CD4-positive, alpha-beta T cell treated with Interleukin-6 for 4 hours (primary cell): Measurements from ENCODE around the gene PKM.
A peak's percentile ranks its signal among the peaks of the same experiment; 100 is the strongest.
"Not testable (repeated sequence)": the region's sequence is repeated elsewhere in the genome, so short reads cannot be mapped to it uniquely, and the experiment has no call there.

Experiments used
- DNase-seq: peaks from one replicate; pipeline ENCODE4 v3.0.0-alpha.2; 2020; ENCODE audit warnings: mixed read lengths

PKM gene

DNA sequence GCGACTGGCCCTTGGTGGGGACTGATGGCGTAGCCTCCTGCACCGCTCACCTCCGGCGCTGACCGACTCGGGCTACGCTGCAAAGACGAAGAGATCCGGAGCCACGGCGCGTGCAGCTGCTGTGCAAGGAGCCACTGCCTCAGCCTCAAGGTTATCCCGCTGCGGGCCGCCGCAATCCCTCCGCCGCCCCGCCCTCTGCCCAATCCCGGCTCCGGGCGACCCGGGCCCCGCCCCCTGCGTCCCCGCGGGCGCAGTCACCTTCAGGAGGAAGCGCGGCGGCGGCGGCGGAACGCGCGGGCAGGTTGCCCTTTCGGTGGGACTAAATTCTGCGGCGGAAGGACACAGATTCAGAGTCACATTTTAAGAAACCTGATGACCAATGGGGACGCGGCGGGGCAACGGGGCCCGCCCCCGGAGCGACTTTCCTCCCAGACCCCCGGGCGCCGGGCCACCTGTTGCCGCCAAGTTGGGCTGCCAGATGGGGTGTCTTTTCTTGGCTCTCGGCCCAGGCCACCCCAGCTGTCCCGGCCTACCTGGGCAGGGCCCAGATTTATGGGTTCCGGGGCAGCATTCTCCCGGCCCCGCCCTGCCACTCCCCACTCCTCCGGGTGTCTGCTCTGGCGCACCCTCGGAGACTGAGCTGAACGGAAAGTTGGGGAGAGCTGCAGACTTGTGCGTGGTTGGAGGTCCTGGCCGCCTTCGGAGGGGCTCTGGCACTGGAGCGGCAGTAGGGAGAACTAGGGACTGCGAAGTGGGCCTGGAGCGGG is at the start of gene PKM:
Gene PKM (minus strand): TSS at position 125 of the 767 bp plus-strand sequence. CDS start 12,093 bp downstream, outside the sequence.
- DNase-seq, result peak; percentile 98

DNA sequence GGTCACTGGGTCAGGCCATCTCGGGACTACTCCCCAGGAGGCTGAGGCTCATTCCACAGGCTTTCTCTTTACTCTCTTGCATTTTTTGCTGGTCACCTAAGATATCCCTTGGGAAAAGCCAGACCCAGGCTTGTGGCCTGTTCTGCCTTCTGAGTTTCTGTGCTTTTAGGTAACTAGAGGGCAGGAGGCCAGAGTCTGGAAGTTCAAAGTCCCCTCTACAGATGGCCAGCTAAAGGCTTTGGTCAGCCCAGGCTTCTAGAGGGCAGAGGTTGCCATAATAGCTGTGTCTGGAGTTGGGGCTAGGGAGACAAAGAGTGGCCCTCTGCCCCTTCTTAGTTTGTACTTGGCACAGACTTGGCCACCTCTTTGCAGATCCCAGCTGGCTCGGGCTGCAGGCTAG is 49.8 kb upstream of the PKM start:
- no peak for DNase-seq

DNA sequence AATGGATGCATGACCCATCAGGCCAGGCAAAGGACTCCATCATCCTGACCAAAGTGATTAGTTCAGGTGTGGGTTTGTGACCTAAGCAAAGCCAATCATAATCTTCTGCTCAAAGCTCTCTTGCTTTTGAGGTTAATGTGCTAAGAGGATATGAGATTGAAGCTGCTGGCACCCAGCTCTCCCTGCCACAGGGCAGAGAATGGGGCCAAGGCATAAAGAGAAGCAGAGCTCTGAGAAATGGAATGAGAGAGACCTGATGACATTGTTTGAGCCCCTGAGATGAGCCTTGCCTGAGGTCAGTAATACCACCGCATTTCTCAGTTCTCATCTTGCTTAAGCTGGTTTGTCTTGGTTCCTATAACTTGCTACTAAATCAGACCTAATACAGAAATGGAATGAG is 47.7 kb upstream of the PKM start:
- DNase-seq, result no peak

DNA sequence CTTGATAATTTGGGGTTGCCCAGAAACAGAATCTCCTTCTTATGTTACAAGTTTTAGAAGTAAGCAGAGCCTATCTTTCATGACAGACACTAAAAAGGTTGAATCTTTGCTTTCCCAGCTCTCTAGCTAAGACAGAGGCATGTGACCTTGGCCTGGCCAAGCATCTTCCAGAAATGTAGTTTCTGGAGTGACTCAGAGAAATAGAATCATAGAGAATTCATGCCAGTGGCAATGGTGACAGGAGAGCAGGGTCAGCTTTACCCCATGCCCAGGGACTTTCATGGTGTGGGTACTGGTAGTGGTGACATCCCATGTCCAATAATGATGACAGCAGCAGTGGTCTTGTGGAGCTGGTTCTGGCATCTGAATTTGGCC is 45.3 kb upstream of the PKM start:
- no peak for DNase-seq

DNA sequence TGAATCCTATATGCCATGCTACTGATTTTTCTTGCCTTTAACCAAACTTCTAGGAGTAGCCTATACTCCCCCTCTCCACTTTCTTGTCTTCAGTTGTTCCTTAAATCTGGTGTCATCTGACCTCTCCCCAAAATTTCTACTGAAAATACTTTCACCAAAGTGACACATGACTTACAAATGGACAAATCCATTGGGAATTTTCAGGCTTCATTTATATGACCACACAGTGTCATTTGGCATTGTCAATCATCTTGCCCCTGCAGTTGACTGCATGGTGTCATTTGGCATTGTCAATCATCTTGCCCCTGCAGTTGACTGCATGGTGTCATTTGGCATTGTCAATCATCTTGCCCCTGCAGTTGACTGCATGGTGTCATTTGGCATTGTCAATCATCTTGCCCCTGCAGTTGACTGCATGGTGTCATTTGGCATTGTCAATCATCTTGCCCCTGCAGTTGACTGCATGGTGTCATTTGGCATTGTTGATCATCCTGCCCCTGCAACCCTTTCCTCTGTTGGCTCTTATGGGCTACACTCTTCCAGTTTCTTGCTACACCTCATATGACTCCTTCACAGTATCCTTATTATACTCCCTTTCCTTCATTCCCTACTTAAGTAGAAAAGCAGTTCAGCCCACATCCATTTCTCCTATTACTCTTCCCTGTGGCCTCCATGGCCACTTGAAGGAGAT is 44.8 kb upstream of the PKM start:
- not testable (repeated sequence) for DNase-seq

DNA sequence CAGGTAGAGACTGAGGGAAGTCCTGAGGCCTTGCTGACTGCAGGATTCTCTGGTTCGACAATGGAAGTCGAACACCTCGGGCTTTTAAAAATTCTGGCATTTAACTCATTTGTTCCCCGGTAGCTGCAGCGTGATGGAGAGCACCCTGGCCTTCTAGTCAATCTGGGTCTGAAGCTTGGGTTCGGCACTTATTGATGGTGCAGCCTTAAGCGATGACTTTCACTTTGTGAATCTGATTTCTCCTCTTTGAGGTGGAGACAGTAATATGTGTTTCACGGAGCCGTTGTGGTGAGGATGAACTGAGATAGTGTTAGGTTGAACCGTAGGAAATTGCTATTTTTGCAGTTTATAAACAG is 42.0 kb upstream of the PKM start:
- no peak for DNase-seq

DNA sequence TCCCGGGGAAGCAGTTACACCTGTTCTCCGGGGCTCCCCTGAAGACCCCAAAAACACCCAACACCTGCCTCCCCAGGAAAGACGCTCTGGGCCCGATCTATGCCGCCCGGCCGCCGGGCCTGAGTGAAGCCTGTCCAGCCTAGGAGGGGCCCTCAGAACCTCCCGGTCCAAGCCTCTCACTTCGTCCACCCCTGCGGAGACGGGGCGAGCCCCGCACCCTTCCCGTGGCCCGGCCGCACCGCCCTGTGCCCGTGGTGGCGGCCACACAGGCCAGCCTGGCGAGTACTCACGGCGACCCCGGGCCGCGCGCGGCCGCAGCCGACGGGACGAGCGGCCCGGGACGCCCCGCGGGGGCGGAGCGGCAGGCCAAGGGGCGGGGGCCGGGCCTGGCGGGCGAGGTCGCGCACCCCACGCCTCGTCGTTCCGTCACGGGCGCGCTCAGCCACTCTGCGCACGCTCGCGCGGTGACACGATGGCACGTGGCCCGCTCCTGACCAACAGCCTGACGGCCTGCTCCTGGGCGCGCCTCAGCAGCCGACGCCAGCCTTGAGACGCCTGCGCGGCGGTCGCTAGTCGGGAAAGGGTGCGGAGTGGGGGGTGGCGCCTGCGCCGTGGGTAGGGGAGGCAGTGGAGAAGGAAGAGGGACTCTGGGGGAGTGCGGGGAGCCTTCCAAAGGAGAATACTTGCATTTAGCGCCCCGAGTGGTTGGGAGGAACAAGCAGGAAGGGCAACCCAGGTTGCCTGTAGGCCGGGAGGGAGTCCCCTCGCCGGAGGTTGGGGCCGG is 41.4 kb upstream of the PKM start, which contains the start of gene PARP6:
Gene PARP6 (minus strand): TSS at position 342 of the 784 bp plus-strand sequence. CDS start 5,077 bp downstream, outside the sequence.
- peak; percentile 99 for DNase-seq

GRCh38 chr15:72271895-72272212 is 40.9 kb upstream of the PKM start:
- no peak for DNase-seq

DNA sequence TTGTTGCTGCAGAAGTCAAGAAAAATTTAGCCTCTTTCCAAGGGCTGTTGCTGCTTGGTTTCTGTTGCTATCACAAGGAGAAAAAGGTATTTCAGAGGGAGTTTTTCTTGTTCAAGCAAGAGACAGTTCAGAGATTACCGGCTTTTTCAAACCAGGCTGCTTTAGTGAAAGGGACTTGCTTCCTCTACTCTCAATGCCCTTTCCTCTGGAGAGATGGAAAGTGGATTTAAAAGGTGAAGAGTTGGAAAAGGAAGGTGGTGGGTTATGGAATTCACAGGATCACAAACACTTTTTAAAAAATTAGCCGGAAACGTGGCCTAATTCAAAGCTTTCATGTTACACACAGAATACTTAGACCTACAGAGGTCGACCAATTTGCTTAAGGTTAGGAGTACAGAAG is 40.2 kb upstream of the PKM start:
- DNase-seq, result no peak

DNA sequence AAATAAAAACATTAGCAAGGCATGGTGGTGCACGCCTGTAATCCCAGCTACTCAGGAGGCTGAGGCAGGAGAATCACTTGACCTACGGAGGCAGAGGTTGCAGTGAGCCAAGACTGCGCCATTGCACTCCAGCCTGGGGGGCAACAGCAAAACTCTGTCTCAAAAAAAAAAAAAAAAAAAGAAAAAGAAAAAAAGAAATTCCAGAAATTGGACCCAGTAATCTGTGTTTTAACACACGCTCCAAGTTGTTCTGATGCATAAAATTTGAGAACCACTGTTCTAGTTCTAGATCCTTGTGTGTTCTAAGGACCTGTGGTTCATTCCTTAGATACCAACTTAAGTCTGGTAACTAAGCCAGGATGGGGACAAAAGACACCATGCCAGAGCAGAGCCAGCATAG is 38.7 kb upstream of the PKM start:
- DNase-seq, result no peak

- no peak for DNase-seq
Observed at GRCh38 chr15:72265031-72265430, 34.0 kb upstream of the PKM start.

GRCh38 chr15:72252663-72253299 is 21.8 kb upstream of the PKM start:
- DNase-seq, result no peak

DNA sequence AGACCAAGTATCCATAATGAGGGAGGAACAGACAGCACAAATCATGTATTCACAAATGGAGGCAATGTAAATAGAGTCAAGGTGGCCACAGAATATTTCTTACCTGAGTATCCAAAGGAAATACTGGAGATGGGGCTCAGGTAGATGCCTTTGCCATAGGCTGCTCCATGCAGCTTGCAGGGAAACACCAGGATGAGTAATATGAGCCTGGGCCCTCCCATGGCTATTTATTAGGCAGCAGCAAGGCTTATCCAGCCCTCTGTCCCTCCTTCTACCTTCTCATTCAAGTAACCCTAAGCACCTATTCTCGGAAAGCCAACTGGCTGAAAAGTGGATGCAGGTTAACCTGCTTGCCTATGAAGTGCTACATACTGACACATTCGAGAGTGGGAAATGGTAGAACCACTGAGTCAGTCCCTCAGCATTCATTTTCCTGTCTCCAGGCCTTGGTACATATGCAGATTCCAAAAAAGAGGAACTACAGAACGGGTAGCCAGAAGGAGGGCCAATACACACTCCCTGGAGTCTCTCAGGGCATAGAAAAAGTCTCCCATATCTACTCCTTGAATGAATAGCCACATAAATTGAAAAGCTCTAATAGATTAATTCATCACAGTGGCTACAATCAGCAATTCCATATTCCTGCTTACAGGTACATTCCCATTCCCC is 18.3 kb upstream of the PKM start:
- no peak for DNase-seq

DNA sequence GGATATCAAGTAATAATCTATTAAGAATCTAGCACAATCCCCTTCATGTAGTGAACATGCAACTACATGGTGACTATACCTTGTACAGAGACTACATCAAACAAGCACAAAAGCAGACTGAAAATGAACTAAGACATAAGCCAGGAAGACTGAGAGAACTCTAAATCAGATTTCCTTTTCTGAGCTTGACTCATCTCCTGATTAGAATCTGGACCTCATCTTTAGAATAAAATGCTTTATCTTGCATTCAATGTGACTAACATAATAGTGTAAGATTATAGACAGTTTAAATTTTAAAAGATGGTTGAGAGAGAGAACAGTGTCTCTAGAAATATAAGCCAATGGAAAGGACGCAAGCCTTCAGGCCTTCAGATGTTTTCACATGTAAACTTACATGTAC is 17.5 kb upstream of the PKM start:
- no peak for DNase-seq

GRCh38 chr15:72242775-72243370 is 11.9 kb upstream of the PKM start:
- DNase-seq, result no peak

DNA sequence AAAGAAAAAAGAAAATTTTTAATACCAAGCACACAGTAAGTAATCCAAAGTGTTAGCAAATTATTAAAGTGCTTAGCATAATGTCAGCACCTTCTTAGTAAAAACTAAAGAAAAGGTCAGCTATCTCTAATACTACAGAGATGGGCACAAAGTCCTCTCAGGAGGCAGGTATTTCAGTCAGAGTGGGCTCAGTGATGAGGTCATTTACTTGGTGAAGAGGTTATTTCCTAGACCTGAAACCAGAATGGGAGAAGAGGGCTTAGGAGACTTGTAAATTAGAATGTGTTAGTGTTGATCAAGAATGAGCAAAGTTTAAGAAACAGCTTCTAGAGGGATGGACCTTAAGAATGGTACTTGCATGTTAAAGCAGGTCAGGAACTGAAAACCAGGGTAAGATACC is 8.7 kb upstream of the PKM start:
- no peak for DNase-seq

DNA sequence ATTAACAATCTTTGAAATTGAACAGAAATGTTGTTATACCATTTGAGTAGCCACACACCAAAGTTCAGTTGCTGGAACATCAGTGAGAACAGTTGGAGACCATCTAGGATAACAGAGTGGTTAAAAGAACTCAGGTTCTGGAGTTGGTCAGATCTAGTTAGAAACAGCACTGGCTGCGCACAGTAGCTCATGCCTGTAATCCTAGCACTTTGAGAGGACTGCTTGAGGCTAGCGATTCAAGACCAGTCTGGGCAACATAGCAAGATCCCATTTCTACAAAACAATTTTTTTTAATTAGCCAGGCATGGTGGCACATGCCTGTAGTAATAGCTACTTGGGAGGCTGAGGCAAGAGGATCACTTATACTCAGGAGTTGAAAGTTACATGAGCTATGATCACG is 7.6 kb upstream of the PKM start:
- no peak for DNase-seq

GRCh38 chr15:72237853-72238224 is 6.8 kb upstream of the PKM start:
- no peak for DNase-seq

GRCh38 chr15:72237029-72237852 is 6.3 kb upstream of the PKM start:
- DNase-seq, result peak; percentile 71

GRCh38 chr15:72236381-72237003 is 5.5 kb upstream of the PKM start:
- DNase-seq, result no peak

GRCh38 chr15:72235298-72235697 is 4.3 kb upstream of the PKM start:
- DNase-seq, result no peak
